Right atrium auricular region (tissue), 2 donors: ENCODE results near the gene RNU6-1. TPM values are rescaled to one million over a fixed set of nuclear protein-coding genes. Genes with fewer than 3 reads are reported as not detected.

Experiments
- DNase-seq: peaks from one replicate; pipeline ENCODE4 v3.0.0-alpha.2; 2019; ENCODE audit warnings: low spot score
- H3K27ac ChIP-seq, 2 donors: fragments of 200-600 bp; sonication (generic); 1 replicate in 1 of 2; 2 replicates in 1 of 2; pipeline ENCODE4 v1.5.1; 2016 to 2019
- H3K27me3 ChIP-seq, 2 donors: fragments of 200-600 bp; sonication (generic); one replicate each; pipeline versions ENCODE4 v1.5.1 to v1.6.0; 2017 to 2019
- H3K36me3 ChIP-seq: fragments of 200-600 bp; sonication (generic); one replicate; pipeline ENCODE4 v1.5.1; 2016
- H3K4me1 ChIP-seq, 2 donors: fragments of 200-600 bp; sonication (generic); one replicate each; pipeline versions ENCODE4 v1.5.1 to v1.6.0; 2017 to 2019
- H3K4me3 ChIP-seq, 2 donors: fragments of 200-600 bp; sonication (generic); 1 replicate in 1 of 2; 2 replicates in 1 of 2; pipeline ENCODE4 v1.5.1; 2017 to 2019; ENCODE audit warnings: mild to moderate bottlenecking in 1 of 2, moderate library complexity in 1 of 2
- H3K9me3 ChIP-seq, 2 donors: fragments of 200-600 bp; sonication (generic); one replicate each; pipeline ENCODE4 v1.5.1; 2019
- CTCF ChIP-seq, 2 donors: fragments of 200-600 bp; sonication (generic); IDR thresholded peaks; one replicate each; pipeline ENCODE4 v1.5.1; 2019; ENCODE audit warnings: antibody characterized with exemption in 2 of 2
- total RNA-seq, 2 donors: library from RNA; depleted of rRNA; stranded (reverse); fragments of >200 nt; gene quantifications; one replicate each; pipeline ENCODE4 v1.1.0, GENCODE V29; 2016

The RNU6-1 gene
- total RNA-seq, 2 donors from 2014 or later = not detected

- Histone ChIP-seq H3K36me3 (no peaks in the 10 kb centered on the region), H3K4me3 (no peak overlapping the region)
These were observed 32.0 kb downstream of the RNU6-1 start for GRCh38 chr15:67807836-67808235.

GRCh38 chr15:67807141-67807540 lies 32.7 kb downstream of the RNU6-1 start:
- no peaks in the 10 kb centered on the region for H3K36me3 ChIP-seq
- no peak for DNase-seq
- TF ChIP-seq CTCF (IDR thresholded peaks at IDR 0.05) = no peak
- H3K4me3 ChIP-seq = no peak overlapping the region
- peaks cover 0 to 4% of the 10 kb centered on the region in 2 donors for H3K4me1 ChIP-seq
- H3K27ac ChIP-seq = no peak overlapping the region
- no peaks in the 10 kb centered on the region for H3K9me3 ChIP-seq
- H3K27me3 ChIP-seq = no peaks in the 10 kb centered on the region

More at GRCh38 chr15:67807836-67808235, 32.0 kb downstream of the RNU6-1 start:
- Histone ChIP-seq H3K9me3 (no peaks in the 10 kb centered on the region), H3K27ac (no peak overlapping the region), H3K27me3 (no peaks in the 10 kb centered on the region), H3K4me1 (peaks cover 0 to 4% of the 10 kb centered on the region in 2 donors)
- no peak for DNase-seq
- TF ChIP-seq CTCF (IDR thresholded peaks at IDR 0.05) = no peak

GRCh38 chr15:67806536-67806935 lies 33.3 kb downstream of the RNU6-1 start:
- DNase-seq = no peak
- TF ChIP-seq CTCF (IDR thresholded peaks at IDR 0.05) = no peak
- Histone ChIP-seq H3K27me3 (no peaks in the 10 kb centered on the region), H3K36me3 (no peaks in the 10 kb centered on the region), H3K4me3 (no peak overlapping the region), H3K27ac (no peak overlapping the region), H3K4me1 (peaks cover 0 to 4% of the 10 kb centered on the region in 2 donors), H3K9me3 (no peaks in the 10 kb centered on the region)

- Histone ChIP-seq H3K27me3 (no peaks in the 10 kb centered on the region), H3K9me3 (no peaks in the 10 kb centered on the region), H3K36me3 (no peaks in the 10 kb centered on the region), H3K4me3 (no peak overlapping the region), H3K4me1 (peaks cover 0 to 4% of the 10 kb centered on the region in 2 donors), H3K27ac (no peak overlapping the region)
- DNase-seq = no peak
- no peak for TF ChIP-seq CTCF (IDR thresholded peaks at IDR 0.05)
These were observed 34.0 kb downstream of the RNU6-1 start for GRCh38 chr15:67805666-67806516.

GRCh38 chr15:67805008-67805665 lies 34.7 kb downstream of the RNU6-1 start:
- peaks cover 0 to 4% of the 10 kb centered on the region in 2 donors for H3K4me1 ChIP-seq
- H3K36me3 ChIP-seq = no peaks in the 10 kb centered on the region
- no peak for TF ChIP-seq CTCF (IDR thresholded peaks at IDR 0.05)
- no peak overlapping the region for H3K4me3 ChIP-seq
- H3K27ac ChIP-seq = no peak overlapping the region
- no peaks in the 10 kb centered on the region for H3K9me3 ChIP-seq
- no peak for DNase-seq
- no peaks in the 10 kb centered on the region for H3K27me3 ChIP-seq
